ENCODE results near the gene SLC2A4RG. TPM values are rescaled to one million over a fixed set of nuclear protein-coding genes. Genes with fewer than 3 reads are reported as not detected.

Gene SLC2A4RG
- total RNA-seq, 4 donors from 2014 or later = 26.0 to 55.9 (median 39.3) TPM

DNA sequence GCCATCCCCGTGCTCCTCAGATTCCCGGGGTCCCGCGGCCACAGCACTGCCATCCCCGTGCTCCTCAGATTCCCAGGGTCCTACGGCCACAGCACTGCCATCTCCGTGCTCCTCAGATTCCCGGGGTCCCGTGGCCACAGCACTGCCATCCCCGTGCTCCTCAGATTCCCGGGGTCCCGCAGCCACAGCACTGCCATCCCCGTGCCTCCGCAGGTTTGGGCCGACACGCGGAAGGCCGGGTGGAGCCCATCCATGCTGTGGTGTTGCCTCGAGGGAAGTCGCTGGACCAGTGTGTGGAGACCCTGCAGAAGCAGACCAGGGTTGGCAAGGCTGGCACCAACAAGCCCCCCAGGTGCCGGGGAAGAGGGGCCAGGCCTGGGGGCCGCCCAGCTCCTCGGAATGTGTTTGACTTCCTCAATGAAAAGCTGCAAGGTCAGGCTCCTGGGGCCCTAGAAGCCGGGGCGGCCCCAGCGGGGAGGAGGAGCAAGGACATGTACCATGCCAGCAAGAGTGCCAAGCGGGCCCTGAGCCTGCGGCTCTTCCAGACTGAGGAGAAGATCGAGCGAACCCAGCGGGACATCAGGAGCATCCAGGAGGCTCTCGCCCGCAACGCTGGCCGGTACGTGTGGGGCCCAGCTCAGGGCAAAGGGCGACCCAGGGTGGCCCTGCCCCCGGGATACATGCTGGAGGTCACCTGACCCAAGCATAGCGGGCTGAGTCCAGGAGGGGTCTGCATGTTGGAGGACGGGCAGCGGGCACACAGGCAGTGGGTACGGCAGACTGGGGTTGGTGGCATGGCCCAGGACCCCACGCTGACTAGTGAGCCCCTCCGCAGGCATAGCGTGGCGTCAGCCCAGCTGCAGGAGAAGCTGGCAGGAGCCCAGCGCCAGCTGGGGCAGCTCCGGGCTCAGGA lies 4.4 kb upstream of the SLC2A4RG start:
- Histone ChIP-seq H3K36me3 (peaks cover 14 to 25% of the 10 kb centered on the region in 2 donors), H3K27ac (no peak overlapping the region), H3K9me3 (no peaks in the 10 kb centered on the region), H3K4me1 (peaks cover 10 to 16% of the 10 kb centered on the region in 2 donors), H3K27me3 (no peaks in the 10 kb centered on the region), H3K4me3 (replicated peaks in 1 of 3) (no peak overlapping the region)
- no peak for TF ChIP-seq POLR2A (IDR thresholded peaks at IDR 0.05)
- TF ChIP-seq CTCF (IDR thresholded peaks at IDR 0.05) = no peak
- WGBS, 2 donors = 96 to 97% methylated on average over 29 to 48 of the region's 48 CpGs
- intact Hi-C loops (cut with DNase I) = no loop called here
- no peak for DNase-seq

DNA sequence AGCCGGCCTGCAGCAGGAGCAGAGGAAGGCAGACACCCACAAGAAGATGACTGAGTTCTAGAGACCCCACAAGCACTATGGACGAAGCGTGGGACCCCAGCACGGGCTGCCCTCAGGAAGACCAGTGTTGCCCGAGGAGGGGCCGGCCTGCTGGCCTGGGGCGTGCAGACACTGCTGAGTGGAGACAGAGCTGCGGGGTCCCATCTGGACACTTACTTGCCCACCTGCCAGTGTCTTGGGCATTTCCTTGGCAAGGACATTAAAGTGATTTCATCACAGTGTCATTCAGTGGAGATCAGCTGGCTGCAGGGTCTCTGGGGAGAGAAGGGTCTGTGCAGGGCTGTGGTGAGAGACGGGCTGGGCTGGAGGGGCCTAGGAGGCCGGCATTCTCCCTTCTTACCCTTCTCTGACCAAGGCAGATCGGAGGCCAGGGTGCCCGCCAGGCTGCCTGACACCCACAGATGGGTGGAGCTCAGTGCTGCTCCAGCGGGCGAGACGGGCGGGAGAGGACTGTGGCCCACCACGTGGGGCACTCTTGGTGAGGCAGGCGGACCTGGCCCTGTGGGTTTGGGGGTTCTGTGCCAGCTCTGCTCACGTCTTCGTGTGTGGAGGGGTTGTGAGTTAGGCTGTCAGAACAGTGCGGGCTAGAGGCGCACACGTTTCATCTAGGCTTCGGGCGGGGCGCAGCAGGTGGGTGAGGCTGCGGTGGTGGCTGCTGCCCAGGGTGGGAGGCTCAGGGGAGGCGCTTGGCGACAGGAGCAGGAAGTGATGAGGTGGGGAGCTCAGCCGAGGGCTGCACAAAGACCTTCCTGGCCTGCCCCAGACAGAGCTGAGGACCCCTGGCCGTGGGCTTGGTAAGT lies 3.5 kb upstream of the SLC2A4RG start, which contains the start of gene LIME1:
Gene LIME1, plus strand, starts transcription at position 806 of the 860 bp plus-strand sequence. CDS start 886 bp downstream, outside the sequence.
- DNase-seq = no peak
- Histone ChIP-seq H3K27ac (no peak within 1 kb of the TSS), H3K9me3 (no peaks in the 10 kb centered on the region), H3K4me3 (replicated peaks in 1 of 3) (no peak within 1 kb of the TSS), H3K27me3 (no peaks in the 10 kb centered on the region), H3K4me1 (peaks cover 13 to 19% of the 10 kb centered on the region in 2 donors), H3K36me3 (peaks cover 14 to 25% of the 10 kb centered on the region in 2 donors)
- intact Hi-C loops (cut with DNase I) = no loop called here
- TF ChIP-seq CTCF (IDR thresholded peaks at IDR 0.05) (no peak), POLR2A (IDR thresholded peaks at IDR 0.05) (no peak)
- WGBS, 2 donors = 82 to 94% methylated on average over 11 to 20 of the region's 31 CpGs

DNA sequence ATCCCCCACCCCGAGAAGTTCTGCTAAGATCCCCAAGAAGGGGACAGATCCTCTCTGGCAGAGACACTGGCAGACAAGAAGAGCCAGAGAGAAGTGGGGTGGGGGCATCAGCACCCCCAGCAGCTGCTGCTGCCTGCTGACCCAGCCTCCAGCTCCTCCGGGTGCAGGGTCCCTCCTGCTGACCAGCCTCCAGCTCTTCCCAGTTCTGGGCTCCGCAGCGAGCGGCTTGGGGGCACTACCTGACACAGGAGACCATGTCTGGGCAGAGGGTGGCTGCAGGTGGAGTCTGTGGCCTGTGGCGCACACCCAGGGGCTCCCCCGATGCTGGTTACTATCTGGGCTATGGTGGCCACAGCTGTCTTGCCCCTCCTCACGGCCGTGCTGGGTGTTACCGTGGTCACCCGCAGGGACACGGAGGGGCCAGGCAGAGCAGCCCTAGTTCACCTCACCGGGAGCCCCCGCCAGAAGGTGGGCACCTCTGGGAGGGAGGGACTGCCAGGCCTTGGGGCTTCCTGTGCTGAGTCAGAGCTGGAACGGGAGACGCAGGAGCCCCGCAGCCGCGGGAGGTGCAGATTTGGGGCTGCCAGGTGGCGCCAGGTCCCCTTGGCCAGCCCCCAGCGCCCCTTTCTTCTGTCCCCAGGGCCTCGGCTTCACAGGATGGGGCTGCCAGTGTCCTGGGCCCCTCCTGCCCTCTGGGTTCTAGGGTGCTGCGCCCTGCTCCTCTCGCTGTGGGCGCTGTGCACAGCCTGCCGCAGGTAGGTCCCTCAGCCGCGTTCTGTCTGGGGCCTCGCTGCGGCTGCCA lies 2.5 kb upstream of the SLC2A4RG start:
- Histone ChIP-seq H3K9me3 (no peaks in the 10 kb centered on the region), H3K4me3 (replicated peaks in 1 of 3) (no peak overlapping the region), H3K27me3 (no peaks in the 10 kb centered on the region), H3K4me1 (peaks cover 19 to 29% of the 10 kb centered on the region in 2 donors), H3K27ac (no peak overlapping the region), H3K36me3 (peaks cover 14 to 25% of the 10 kb centered on the region in 2 donors)
- 83 to 100% methylated on average over 1 to 22 of the region's 30 CpGs for WGBS, 2 donors
- TF ChIP-seq POLR2A (IDR thresholded peaks at IDR 0.05) (no peak), CTCF (IDR thresholded peaks at IDR 0.05) (no peak)
- intact Hi-C loops (cut with DNase I) = no loop called here
- DNase-seq = no peak

DNA sequence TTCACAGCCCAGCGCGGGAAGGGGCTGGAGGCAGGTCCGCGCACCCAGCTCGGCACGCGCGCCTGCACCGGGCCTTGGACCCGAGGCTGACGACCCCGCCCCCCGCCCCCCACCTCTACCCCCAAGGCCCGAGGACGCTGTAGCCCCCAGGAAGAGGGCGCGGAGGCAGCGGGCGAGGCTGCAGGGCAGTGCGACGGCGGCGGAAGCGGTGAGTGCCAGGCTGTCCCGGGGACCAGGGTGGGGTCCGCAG lies 2.0 kb upstream of the SLC2A4RG start:
- H3K27me3 ChIP-seq = no peaks in the 10 kb centered on the region
- no CpG with 5 or more reads among the region's 26 CpGs for WGBS, 2 donors
- peaks cover 19 to 29% of the 10 kb centered on the region in 2 donors for H3K4me1 ChIP-seq
- H3K4me3 ChIP-seq (replicated peaks in 1 of 3) = no peak overlapping the region
- H3K27ac ChIP-seq = no peak overlapping the region
- no peak for DNase-seq
- intact Hi-C loops (cut with DNase I) = no loop called here
- TF ChIP-seq POLR2A (IDR thresholded peaks at IDR 0.05) = no peak
- peaks cover 18 to 29% of the 10 kb centered on the region in 2 donors for H3K36me3 ChIP-seq
- H3K9me3 ChIP-seq = no peaks in the 10 kb centered on the region
